ENCODE data around the gene ADGRV1.
"Not testable (repeated sequence)": the region's sequence is repeated elsewhere in the genome, so short reads cannot be mapped to it uniquely, and the experiment has no call there.

The ADGRV1 gene

DNA sequence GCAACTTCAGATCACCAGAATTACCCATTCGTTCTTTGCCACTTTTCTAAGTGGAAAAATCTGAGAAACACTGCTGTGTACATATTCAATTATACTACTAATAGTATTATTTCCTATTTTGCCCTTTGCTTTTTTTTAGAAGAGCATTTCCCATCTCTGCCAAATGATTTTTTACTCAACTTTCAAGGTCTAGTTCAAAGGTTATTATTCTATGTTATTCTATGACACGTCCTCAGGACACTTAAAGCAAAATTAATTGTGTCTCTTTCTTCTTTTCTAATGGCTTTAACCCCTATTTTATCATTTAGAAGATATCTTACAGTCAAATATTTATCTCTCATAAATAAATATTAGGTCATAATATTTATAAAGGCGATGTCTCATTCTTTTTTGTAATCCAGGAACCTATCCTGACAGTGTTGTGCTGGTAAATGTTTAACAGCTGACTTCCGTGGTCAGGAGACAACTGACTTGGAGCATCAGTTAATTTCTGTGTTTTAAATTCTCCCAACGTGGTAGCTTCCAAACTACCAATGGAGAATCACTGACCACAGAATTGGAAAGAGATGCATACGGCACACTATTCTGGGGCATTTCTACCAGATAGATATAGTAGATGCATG, 449.3 kb downstream of the ADGRV1 start:
- DNase-seq = no peak

DNA sequence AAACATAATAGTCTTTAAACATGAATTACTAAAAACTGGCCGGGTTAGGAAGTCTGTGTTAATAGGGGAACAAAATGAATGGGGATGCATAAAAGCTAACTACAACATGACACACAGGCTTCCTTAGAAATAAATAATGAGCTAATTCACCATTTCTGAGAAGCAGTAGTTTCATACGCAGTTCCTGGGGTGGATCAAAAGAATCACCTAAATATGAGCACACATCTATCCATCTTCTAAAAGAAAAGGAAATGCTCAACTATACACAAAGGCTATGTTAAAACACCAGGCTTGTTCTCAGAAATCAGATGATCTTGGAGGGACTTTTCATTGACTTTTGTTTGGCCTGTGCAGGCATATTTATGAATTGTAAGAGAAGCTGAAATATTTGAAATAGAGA, 451.5 kb downstream of the ADGRV1 start:
- DNase-seq = no peak

DNA sequence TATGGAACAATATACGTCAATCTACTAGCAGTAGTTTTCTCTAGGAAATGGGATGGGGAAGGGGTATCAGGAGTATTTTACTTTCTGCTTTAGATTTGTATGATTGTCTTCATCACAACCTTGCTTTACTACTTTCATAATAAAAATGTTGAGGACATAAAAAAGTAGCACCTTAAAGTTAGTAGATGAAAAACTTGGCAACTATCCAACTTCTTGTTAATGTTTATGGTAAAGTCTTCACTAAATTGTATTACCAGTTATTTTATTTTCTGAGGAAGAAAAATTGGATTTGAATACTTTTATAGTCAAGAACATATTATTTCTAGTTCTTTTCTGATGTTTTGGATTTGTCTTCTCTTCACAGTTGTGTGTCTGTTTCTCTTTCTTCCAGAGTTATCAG, 452.4 kb downstream of the ADGRV1 start:
- DNase-seq = no peak

DNA sequence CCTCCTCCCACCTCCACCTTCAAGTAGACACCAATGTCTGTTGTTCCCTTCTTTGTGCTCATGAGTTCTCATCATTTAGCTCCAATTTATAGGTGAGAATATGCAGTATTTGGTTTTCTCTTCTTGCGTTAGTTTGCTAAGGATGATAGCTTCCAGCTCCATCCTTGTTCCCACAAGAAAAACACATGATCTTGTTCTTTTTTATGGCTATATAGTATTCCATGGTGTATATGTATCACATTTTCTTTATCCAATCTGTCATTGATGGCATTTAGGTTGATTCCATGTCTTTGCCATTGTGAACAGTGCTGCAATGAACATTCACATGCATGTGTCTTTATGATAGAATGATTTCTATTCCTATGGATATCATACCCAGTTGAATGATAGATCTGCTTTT, 454.3 kb downstream of the ADGRV1 start:
- not testable (repeated sequence) for DNase-seq

DNA sequence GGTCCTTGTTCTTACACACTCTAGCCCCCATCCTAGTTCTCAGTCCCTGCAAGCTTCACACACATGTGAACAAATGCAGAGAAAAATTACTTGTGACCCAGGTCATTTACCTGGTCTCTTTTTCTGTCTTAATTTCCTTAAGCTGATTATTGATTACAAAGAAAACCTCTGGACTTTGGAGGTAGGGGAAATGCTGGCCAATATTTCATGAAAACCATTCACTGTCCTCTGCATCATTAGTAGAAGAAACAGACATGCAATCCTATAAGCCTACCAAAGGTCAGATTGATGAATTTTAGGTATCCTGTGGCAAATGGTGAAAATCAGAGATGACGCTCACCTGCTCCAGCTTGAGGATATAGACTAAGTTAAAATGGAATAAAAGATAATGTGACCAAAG, 457.7 kb downstream of the ADGRV1 start:
- DNase-seq = no peak

DNA sequence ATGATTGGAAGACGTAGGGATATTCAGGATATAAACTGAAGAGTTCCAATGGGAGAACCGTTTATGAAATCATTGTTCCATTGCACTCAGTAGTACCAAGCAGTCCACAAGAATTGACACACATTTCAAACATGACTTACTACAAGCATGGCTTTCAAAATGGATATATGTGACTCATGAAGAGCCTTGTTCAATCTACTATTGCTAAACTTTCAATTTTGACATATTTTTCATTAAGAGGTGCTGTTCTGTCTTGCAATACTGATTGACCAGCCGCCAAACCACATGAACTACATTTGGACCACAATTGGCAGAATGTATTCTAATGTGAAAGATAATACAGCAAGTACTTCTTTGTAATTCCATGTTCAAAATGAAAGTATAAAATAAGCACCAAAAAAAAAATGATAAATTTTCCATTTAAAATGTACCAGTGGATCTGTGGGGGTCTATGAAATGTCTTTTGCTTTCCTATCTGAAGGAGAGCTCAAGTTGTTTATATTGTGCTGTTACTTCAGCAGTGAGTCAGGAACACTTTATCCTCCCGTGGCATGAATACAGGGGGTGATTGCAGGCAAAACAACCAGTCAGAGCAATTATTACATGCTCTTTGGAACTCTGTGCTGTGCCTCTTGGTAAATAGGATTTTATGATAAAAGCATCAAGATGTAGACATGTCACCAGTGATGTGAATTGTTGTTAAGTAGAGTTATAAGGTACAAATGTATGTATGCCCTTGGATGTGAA, 458.5 kb downstream of the ADGRV1 start:
- no peak for DNase-seq

DNA sequence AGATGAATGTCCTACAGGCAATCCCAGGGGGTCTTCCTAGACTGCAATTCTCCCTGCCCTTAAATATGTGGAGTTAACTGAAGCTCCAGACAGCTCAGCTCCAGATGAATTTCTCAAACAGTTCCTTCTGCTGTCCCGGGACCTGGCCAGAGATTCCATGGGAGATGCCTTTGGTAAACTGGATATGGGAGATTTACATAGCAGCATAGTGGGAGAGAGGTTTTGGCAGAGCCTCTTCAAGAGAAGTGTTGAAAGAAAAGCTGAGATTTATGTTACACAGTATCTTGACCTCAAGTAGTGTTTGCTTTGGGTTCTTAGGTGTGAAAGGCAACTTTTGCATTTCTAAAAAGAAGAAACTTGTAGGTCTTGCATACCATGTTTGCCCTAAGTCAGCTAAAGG, 459.6 kb downstream of the ADGRV1 start:
- no peak for DNase-seq

DNA sequence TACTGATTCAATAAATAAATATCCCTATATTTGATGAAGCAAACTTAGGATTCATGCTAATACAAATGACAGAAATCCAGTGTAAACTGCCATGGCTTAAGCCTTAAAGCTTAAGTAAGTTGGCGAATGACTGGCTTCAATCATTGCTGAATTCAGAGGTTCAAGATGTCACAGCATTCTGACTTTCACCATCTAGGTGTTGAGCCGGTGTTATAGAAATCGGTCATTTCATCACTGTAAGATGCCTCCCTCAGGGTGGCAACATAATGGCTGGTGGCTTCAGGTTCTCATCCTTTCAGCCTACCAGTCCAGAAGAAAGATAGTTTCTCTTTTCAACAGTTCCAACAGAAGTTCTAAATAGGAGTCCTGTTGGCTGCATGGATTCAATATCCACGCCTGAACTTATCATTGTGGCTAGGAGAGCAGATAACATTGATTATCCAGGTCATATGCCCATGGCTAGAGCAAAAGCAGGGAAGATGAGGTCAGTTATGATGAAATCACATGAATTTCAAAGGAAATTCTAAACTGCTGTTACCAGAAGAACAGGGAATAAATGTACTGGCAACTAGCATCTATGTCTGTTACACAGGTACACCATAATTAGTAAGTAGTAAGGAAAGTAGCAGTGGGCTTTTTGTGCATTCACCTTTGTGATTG, 460.2 kb downstream of the ADGRV1 start:
- no peak for DNase-seq

DNA sequence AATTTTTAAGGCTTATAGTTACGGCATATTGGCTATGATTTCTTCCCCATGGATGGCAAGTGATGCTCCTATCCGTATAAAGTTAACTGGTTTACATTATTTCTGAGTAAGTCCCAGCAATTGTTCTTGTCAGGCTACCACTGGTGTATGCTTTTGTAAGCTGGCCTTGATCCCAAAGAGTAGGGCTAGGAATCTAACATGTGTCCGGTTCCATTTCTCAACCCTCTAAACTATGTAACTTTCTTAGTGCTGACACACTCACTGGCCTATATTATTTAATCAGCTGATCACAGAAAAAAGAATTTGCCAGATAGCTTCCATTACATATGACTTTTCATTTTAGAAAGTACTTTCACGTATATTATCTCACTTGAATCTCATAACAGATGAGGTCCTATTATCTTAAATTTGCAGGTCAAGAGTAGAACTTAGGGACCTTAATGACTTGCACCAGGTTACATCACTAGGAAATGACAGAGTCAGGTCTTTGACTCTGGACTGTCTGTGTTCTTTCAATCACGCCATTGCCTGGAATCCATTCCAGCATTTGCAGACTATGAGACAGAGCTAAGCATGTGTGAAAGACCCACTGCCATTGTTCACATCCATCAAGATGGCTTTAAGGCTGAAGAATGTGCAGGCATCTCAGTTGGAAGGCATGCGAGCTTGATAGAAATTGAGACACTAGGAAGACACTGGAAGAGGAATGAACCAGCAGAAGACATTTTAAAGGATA, 461.6 kb downstream of the ADGRV1 start:
- DNase-seq = no peak

DNA sequence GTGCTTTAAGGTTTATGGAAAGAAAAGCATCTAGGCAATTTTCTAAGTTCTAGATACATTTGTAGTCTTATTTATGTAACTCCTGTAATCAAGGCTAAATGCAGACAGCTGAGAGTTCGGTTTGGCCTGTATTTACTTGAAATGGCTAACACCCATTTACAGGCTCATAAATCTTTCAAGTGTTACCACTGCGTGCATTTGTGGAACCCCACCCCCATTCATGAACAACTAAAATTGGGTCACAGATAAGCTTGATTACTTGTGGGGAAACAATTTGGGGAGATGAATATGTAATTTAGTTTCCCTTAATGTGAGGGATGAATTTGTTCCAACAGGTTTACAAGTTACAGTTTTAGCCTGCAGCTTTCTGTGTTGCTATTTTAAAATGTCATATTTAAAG, 463.9 kb downstream of the ADGRV1 start:
- DNase-seq = no peak

DNA sequence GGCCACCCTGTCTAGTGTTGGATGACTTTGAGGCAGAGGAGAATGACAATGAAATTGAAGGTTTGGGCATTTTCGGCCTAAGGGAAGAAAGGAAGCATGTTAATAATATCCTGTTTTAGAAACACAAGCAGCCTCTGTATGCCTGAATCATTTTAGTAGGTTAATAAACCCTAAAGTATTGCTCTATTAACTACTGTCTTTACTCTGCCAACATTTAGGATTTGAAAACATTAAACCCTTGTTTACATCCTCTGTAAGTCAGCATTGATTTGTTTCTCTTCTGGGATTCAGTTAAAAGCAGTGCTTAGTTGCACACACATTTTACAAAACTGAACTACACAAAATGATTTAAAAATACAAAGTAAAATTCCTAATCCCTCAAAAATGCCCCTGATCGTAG, 465.6 kb downstream of the ADGRV1 start:
- no peak for DNase-seq

DNA sequence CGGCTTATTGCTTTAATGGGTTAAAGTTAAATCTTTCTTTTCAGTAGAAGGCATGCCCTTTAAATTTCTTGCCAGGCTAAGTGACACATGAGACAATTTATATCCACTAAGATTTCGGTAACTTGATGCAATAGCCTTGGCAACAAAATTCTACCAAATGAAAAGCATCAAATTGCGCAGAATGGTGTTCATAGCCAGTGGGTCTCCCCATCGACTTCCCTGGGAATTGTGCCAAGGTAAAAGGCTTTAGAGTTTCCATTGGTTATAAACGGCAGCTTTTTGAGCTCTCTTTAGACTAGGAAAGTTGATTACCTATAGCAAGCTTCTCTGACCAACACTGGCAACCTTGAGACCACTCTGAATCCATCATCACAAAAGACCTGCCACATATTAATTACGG, 466.1 kb downstream of the ADGRV1 start:
- no peak for DNase-seq

DNA sequence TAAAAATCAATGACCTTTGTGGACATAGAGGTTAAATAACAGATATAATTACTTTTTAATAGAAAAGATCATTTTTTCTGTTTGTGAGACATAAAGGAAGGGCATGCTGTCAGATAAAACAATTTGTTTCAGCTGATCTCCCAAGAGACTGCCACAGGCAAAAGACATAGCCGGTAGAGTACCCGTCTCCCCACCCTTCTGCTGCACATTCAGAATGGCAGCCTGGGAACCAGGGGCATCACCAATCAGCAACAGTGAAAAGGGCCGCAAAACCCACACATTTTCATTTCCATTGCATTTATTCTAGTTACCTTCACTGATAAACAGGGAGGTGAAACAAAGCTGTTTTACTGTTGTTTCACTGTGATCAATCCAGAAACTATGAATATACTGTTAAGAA, 466.9 kb downstream of the ADGRV1 start:
- DNase-seq = no peak

DNA sequence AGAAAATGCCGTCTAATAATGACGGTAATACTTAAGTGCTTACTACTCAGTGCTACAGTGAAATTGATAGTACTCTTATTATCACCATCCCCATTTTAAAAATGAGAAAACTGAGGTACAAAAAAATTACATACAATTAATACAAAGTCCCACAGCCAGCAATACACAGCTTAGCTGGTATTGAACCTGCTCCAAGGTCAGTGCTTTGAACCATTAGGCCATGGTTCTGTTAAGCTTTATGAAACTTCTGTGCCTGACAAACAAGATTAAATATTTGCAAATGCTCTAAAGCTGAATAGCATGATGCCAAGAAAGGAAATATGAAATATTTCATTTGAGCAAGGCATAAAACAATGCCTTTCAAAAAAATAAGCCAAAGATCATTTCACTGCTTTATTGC, 467.4 kb downstream of the ADGRV1 start:
- no peak for DNase-seq

DNA sequence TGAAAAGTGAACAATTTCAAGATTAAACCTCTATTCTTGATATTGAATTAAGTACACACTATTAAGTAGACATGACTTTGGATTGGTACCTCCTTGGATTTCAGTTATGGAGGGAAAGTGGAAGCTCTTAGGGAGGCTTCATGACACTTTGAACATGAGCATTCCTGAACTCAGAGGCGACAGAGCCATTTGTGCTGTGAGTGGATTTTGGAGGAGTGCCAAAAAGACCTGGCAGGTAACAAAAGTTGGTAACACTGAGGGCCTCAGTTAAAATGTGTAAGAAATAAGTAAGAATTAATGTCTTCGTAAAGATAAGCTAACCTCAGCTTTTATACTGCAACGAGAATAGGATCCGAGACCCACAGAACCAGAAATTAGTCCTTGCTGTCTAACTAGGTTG, 467.9 kb downstream of the ADGRV1 start:
- no peak for DNase-seq

DNA sequence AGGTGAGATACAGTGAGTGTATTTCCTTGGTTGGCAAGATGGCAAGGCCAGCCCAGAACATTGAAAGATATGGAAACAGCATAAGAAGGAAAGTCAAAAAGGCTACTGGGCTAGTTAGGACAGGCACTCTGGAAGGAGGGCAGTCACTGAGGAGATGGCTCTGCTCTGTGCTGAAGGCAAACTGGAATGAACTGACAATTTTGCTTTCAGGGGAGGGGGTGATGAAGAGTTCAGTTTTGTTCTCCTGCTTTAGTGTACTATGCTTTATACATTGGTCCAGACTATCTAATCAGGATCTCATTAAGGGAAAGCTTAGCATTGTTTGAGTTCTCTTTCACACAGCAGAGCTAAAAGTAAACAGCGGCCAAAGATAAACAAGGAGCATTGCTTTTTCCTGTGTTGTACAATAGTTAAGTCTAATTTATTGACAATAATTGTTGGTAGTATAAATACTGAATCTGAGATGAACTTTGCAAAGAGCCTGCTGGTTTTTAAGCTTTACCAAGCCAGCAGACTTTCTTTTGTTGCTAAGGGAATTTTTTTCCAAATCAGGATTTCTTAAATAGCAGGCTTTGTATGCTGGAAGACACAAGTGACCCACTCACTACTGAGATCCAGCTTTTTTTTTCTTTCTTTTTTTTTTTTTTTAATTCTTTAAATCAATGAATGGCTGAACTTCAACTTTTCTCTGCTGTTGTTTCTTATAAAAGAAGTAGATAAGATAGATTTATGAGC, 469.0 kb downstream of the ADGRV1 start:
- no peak for DNase-seq

DNA sequence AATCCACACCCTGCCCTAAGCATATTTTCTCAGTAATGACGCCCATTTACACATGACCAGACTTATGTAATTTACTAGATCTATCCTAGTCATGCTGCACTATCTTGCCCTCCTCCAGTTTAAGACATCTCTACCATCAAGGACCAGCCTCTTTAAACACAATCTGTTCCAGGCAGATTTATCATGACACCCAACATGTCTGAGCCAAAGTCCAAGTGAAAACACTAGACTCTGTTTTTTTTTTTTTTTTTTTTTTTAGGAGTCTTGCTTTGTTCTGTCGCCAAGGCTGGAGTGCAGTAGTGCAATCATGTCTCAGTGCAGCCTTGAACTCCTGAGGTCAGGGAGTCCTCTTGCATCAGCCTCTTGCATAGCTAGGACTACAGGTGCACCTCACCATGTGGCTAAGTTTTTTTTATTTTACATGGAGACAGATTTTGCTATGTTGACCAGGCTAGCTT, 469.9 kb downstream of the ADGRV1 start:
- no peak for DNase-seq

DNA sequence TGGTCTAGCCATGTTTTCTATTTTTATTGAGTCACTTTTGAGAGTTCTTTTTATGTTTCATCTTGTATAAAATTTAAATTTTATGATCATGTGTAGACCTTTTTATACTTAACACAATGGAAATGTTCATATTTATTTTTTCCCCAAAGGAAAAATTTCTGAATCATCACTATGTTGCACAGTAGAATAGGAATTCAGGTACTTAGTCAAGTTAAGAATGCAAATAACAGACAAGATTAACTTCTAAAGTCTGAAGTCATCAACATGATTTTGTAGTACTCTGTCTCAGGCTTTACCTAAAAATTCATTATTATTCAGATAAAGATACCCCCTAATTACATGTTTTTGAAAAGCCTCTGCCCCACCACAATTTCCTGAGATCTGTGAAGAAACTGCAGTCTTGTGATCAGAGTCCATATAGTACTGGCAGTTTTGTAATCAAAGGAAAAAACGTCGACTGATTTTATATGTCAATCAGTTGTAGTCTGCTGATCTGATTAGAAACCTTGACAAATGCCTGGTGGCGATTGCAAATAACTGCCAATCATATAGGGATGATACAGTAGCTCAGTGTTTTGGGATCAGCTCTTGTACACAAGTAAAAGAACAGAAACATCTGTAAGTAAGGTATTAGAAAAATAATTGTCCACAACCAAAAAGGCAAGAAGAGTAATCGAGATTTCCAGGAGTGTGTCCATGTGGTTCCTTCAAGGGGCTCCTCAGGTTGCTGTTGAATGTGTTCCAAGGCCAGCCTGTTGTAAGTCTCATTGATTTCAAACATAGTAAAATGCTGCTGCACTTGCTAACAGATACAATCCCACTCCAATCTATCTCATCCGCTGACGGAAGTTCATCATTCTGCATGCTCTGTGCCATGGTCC, 472.2 kb downstream of the ADGRV1 start:
- no peak for DNase-seq

DNA sequence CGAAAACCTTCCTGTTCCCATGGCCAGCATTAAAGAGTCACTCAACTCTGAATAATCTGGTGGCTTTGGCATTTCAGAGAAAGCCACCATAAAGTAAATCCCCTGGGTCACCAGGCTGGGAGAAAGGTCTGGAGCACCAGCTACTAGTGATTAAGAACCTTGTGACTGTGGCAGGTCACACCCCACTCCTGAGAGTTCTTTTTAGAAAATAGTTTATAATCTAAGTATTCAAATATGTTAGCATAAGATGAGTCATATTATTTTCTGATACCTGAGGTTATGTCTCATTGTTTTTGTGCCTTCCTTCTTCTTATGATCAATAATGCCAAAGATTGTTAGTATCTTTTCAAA, 472.8 kb downstream of the ADGRV1 start:
- DNase-seq = no peak

DNA sequence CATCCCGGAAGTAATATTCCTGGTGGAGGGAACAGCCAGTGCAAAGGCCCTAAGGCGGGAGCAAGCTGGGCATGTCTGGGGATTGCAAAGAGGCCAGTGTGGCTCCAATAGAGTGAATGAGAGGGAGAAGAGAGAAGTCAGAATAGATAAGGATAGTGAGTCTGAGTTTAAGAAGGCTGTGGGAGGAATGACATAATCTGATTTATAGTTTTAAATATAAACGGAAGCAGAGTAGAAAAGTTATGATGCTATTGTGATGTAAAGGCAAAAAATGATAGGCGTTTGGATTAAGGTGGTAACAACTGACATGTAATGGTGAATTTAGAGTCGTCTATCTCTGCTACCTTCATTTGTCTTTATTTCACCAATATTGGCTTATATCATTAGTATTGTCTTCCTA, 473.5 kb downstream of the ADGRV1 start:
- DNase-seq = no peak

DNA sequence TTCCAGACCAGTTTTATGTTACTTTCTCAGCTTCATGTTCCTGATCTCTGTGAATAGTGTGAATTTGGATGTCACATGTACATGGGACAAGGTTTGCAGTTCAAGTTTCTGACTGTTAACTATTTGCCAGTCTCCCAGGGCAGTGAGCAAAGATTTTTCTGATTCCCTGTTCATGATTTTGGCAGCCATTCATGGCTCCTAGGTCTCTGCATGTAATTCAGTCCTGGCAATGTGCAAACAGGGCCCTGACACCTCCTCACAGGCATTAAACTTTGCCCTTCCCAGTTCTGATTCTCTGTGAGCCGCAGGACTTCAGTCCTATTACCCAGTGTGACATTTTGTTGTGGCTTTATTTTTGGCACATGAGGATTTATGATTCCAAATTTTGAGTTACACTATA, 474.8 kb downstream of the ADGRV1 start:
- no peak for DNase-seq

Data from activated effector memory CD4-positive, alpha-beta T cell treated with anti-CD3 and anti-CD28 coated beads, Interleukin-2, amount 50 U/mL, for 16 hours (primary cell).